Measurements from ENCODE around the gene MED14. TPM values are rescaled to one million over a fixed set of nuclear protein-coding genes. Genes with fewer than 3 reads are reported as not detected.

MED14 gene
- total RNA-seq, 1 experiment from 2014 or later = 136 TPM

GRCh38 chrX:40772290-40772689 is 36.9 kb upstream of the MED14 start:
- no peak overlapping the region for H4K8ac ChIP-seq (replicated peaks; ENCODE audit: insufficient read length, low read depth, low read length)
- H2BK120ac ChIP-seq (ENCODE audit: low read depth, low read length, poor library complexity, severe bottlenecking) = no peak overlapping the region
- Mint-ChIP-seq H3K27ac (no peak overlapping the region), H3K4me1 (no peaks in the 10 kb centered on the region), H3K4me3 (no peak overlapping the region), H3K36me3 (ENCODE audit: insufficient read depth in 1 of 3, low read depth in 3 of 3) (no peaks in the 10 kb centered on the region; a peak in 2 of 7 replicates), H3K27me3 (ENCODE audit: low read depth) (no peaks in the 10 kb centered on the region), H3K9me3 (peaks cover 33 to 39% of the 10 kb centered on the region in 2 experiments)
- no peak overlapping the region for H3K14ac ChIP-seq (ENCODE audit: insufficient read depth, low read length)
- no peak overlapping the region for H2BK15ac ChIP-seq (ENCODE audit: low read depth, low read length)
- no peak overlapping the region for H3K4ac ChIP-seq (ENCODE audit: low read depth, low read length)
- H3K9me3 ChIP-seq (ENCODE audit: control insufficient read depth, low read depth, low read length) = no peaks in the 10 kb centered on the region
- no peaks in the 10 kb centered on the region for H3K27me3 ChIP-seq (ENCODE audit: insufficient read depth, low read length)
- no peak overlapping the region for H3K56ac ChIP-seq (ENCODE audit: insufficient read length, low read depth, low read length)
- no peak overlapping the region for H3K27ac ChIP-seq (ENCODE audit: insufficient read length, low read depth, low read length)
- no peak overlapping the region for H4K5ac ChIP-seq (ENCODE audit: insufficient read length, low read depth, low read length)
- no peaks in the 10 kb centered on the region for H4K20me1 ChIP-seq (ENCODE audit: control insufficient read depth, insufficient read depth, insufficient read length)
- H3K79me1 ChIP-seq (ENCODE audit: insufficient read depth, low read depth, low read length, poor library complexity, severe bottlenecking) = no peaks in the 10 kb centered on the region
- DNase-seq = no peak
- H2BK20ac ChIP-seq (ENCODE audit: low read depth, low read length, poor library complexity, severe bottlenecking) = no peak overlapping the region
- no peaks in the 10 kb centered on the region for H3K4me1 ChIP-seq (ENCODE audit: insufficient read depth, low read length)
- no peak overlapping the region for H3K23ac ChIP-seq (ENCODE audit: insufficient read length, low read depth, low read length)
- no peak for TF ChIP-seq CTCF (conservative IDR thresholded peaks at IDR 0.05)
- no peak overlapping the region for H2BK5ac ChIP-seq (ENCODE audit: insufficient read length, low read length)
- H3K23me2 ChIP-seq (ENCODE audit: insufficient read length, low read depth, low read length, poor library complexity, severe bottlenecking) = no peaks in the 10 kb centered on the region
- H2AFZ ChIP-seq (ENCODE audit: low read length) = no peak overlapping the region
- no peaks in the 10 kb centered on the region for H3K79me2 ChIP-seq (ENCODE audit: insufficient read depth, low read length)
- no peak overlapping the region for H3T11ph ChIP-seq (ENCODE audit: low read length)
- no CpG with 5 or more reads among the region's 2 CpGs for WGBS (ENCODE audit: extremely low coverage, insufficient read length, low lambda C conversion rate)
- H3K4me2 ChIP-seq (ENCODE audit: insufficient read depth, insufficient read length, low read length) = no peak overlapping the region
- H2AK5ac ChIP-seq (ENCODE audit: insufficient read length, low read length) = no peak overlapping the region
- H4K91ac ChIP-seq (ENCODE audit: insufficient read length, low read depth, low read length) = no peak overlapping the region
- H3K18ac ChIP-seq (ENCODE audit: insufficient read length, low read depth, low read length) = no peak overlapping the region
- H2BK12ac ChIP-seq (ENCODE audit: insufficient read length, low read depth, low read length) = no peak overlapping the region
- H3K9ac ChIP-seq (ENCODE audit: extremely low read depth, insufficient read length, low read length) = no peak overlapping the region

All from H9 (cell line).